ENCODE results near the gene TET2. TPM values are rescaled to one million over a fixed set of nuclear protein-coding genes. Genes with fewer than 3 reads are reported as not detected.

TET2 gene
- 10 to 100 TPM; 29.0 to 36.3 (median 31.0) TPM for total RNA-seq
- long read RNA-seq, donor 1, partial matches to known transcripts = 2 of 9 reads
- long read RNA-seq, donor 1, other reads (novel, unspliced or antisense) = 7 of 9 reads
- long read RNA-seq, donor 2, partial matches to known transcripts = 8 of 11 reads
- long read RNA-seq, donor 2, other reads (novel, unspliced or antisense) = 3 of 11 reads

DNA sequence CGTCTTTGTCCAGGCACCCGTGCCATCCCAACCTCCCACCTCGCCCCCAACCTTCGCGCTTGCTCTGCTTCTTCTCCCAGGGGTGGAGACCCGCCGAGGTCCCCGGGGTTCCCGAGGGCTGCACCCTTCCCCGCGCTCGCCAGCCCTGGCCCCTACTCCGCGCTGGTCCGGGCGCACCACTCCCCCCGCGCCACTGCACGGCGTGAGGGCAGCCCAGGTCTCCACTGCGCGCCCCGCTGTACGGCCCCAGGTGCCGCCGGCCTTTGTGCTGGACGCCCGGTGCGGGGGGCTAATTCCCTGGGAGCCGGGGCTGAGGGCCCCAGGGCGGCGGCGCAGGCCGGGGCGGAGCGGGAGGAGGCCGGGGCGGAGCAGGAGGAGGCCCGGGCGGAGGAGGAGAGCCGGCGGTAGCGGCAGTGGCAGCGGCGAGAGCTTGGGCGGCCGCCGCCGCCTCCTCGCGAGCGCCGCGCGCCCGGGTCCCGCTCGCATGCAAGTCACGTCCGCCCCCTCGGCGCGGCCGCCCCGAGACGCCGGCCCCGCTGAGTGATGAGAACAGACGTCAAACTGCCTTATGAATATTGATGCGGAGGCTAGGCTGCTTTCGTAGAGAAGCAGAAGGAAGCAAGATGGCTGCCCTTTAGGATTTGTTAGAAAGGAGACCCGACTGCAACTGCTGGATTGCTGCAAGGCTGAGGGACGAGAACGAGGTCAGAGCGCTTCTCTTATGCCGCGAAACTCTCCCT lies at the start of gene TET2:
TSS of gene TET2 (plus strand) at position 601 of the 740 bp plus-strand sequence. CDS start 87,067 bp downstream, outside the sequence.
- peak within 1 kb of the TSS; percentile 33 for H3K4me3 ChIP-seq
- peak; percentile 87 for ATAC-seq
- H3K9me3 ChIP-seq = no peaks in the 10 kb centered on the region
- TF ChIP-seq CTCF (IDR thresholded peaks at IDR 0.05) = no peak
- peak; percentile 85 to 86 (median 85) for DNase-seq
- no peaks in the 10 kb centered on the region for H3K36me3 ChIP-seq (ENCODE audit: low read depth)
- intact Hi-C loops (cut with DNase I, micrococcal nuclease) = loop anchor here in 1 of 2 donors (5.0 kb wide), 1 partner anchor 326 kb away; the partner anchor contains the start of gene PPA2
- H3K4me1 ChIP-seq (ENCODE audit: low read depth) = peaks cover 14% of the 10 kb centered on the region

- Histone ChIP-seq H3K4me1 (ENCODE audit: low read depth) (no peaks in the 10 kb centered on the region), H3K9me3 (no peaks in the 10 kb centered on the region), H3K36me3 (ENCODE audit: low read depth) (no peaks in the 10 kb centered on the region), H3K4me3 (no peak overlapping the region)
- ATAC-seq = no peak
- intact Hi-C loops (cut with DNase I, micrococcal nuclease) = no loop called here
- TF ChIP-seq CTCF (IDR thresholded peaks at IDR 0.05) = no peak
- DNase-seq = no peak
Observed at GRCh38 chr4:105102016-105102415, 44.7 kb upstream of the TET2 start.

DNA sequence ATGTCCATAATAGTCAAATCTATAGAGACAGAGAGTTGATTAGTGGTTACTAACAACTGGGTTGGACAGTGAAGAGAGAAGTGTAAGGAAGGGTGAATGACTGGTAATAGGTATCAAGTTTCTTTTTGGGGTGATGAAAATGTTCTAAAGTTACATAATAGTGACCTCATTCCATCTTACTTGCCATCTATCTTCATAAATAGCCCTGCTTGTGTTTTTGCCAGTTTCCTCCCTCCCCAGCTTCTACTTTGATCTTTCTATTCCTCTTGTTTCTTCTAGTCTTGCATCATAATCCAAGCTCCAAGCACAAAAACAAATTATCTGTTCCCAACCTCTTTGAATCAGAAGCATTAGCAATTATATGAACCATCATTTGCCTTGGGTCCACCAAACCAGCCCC lies 40.2 kb upstream of the TET2 start:
- DNase-seq (no peak), ATAC-seq (no peak)
- H3K4me1 ChIP-seq (ENCODE audit: low read depth) = no peaks in the 10 kb centered on the region
- H3K9me3 ChIP-seq = no peaks in the 10 kb centered on the region
- no peak for TF ChIP-seq CTCF (IDR thresholded peaks at IDR 0.05)
- intact Hi-C loops (cut with DNase I, micrococcal nuclease) = no loop called here
- no peak overlapping the region for H3K4me3 ChIP-seq
- H3K36me3 ChIP-seq (ENCODE audit: low read depth) = no peaks in the 10 kb centered on the region

DNA sequence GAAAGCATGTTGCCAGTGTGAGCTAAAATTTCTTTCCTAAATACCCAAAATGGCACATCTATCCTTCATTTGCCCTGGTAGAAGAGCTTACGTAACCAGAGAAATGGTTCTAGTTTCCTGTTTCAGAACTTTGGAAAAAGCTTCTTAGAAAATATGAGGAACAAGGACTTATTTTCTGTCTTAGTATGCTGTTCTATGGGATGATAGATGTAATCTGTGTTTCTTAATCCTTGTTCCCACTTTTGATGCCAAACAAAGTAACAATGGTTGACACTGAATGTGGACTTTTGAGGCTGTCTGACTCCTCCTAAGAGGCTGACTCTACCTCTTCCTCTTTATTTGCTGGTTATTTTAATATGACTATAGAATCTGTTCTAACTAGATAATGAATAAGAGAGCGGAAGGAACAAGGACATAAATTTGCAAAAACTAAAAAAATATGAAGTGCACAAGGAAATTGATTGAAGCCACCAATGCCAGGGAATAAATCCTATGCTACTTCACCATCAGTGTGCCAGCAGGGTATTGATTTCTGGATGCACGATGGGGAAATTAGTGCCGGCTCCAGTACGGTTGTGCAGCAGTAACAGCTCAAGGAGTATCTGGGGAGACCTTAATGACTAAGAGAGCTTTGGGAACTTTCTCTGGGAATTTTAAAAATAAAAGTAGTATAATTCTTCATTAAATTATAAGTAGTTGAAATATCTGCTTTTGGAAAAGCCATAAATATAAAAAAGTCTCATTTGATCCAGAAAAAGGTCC lies 39.4 kb upstream of the TET2 start:
- no peak overlapping the region for H3K4me3 ChIP-seq
- no peaks in the 10 kb centered on the region for H3K36me3 ChIP-seq (ENCODE audit: low read depth)
- no peaks in the 10 kb centered on the region for H3K9me3 ChIP-seq
- no peak for TF ChIP-seq CTCF (IDR thresholded peaks at IDR 0.05)
- intact Hi-C loops (cut with DNase I, micrococcal nuclease) = no loop called here
- ATAC-seq = peak; percentile 25
- no peaks in the 10 kb centered on the region for H3K4me1 ChIP-seq (ENCODE audit: low read depth)
- no peak for DNase-seq

GRCh38 chr4:105108971-105109370 lies 37.7 kb upstream of the TET2 start:
- intact Hi-C loops (cut with DNase I, micrococcal nuclease) = no loop called here
- Histone ChIP-seq H3K9me3 (no peaks in the 10 kb centered on the region), H3K4me1 (ENCODE audit: low read depth) (no peaks in the 10 kb centered on the region), H3K36me3 (ENCODE audit: low read depth) (no peaks in the 10 kb centered on the region), H3K4me3 (no peak overlapping the region)
- DNase-seq (no peak), ATAC-seq (no peak)
- TF ChIP-seq CTCF (IDR thresholded peaks at IDR 0.05) = no peak
